K562 (cell line): Measurements from ENCODE around the gene PLA1A. TPM values are rescaled to one million over a fixed set of nuclear protein-coding genes. Genes with fewer than 3 reads are reported as not detected.

Source experiments
- ATAC-seq: fragments of 200-7000 bp; cut with Tn5 transposase; 3 replicates; pipeline ENCODE4 v1.9.1; 2020; ENCODE audit warnings: moderate library complexity
- BruUV-seq: library from RNA; stranded (reverse); fragments of 400-500 nt; replicated peaks from 2 replicates; lab custom pipeline; 2021; lab: Mats Ljungman, UMichigan
- CTCF ChIA-PET: fragments of 300-600 bp; formaldehyde crosslinking; extraction: SDS; loops from one replicate; lab custom pipeline; 2021; ENCODE audit warnings: low intra/inter-chr PET ratio; lab: Yijun Ruan, JAX
- POLR2A ChIA-PET: fragments of 300-600, 350-650 bp; sonication (Branson Sonifier 250); formaldehyde crosslinking; extraction: SDS; loops from one replicate; lab custom pipeline; 2021; ENCODE audit warnings: antibody characterized with exemption, inconsistent platforms; lab: Yijun Ruan, JAX
- DNase-seq, 4 experiments: peaks; one replicate each; pipeline versions ENCODE4 v3.0.0 to v3.0.0-alpha.2; 2011 to 2018; ENCODE audit warnings: low spot score in 3 of 4, mixed read lengths in 3 of 4; ENCODE audit errors: extremely low read depth in 1 of 4
- FAIRE-seq: peaks from 2 replicates; lab custom pipeline; 2011; peaks lifted over from hg19 to GRCh38; lab: Jason Lieb, UNC
- H2AFZ ChIP-seq: 2 replicates; pipeline ENCODE4 v1.6.0; 2011; ENCODE audit warnings: low read depth, low read length, control low read depth, inconsistent platforms
- H3K27ac ChIP-seq: fragments of 200-600 bp; 3 replicates; pipeline ENCODE4 v1.8.0; 2011; ENCODE audit warnings: low read depth, mild to moderate bottlenecking, control low read depth, inconsistent platforms, low read length, moderate library complexity, mixed read lengths; ENCODE audit errors: extremely low read depth
- H3K27me3 ChIP-seq, 2 experiments: fragments of 300-600 bp in 1 of 2; 2 replicates in 1 of 2; 3 replicates in 1 of 2; pipeline versions ENCODE4 v1.6.0 to v1.8.0; 2011; ENCODE audit warnings: inconsistent platforms in 2 of 2, low read length in 2 of 2, mild to moderate bottlenecking in 1 of 2, mixed read lengths in 1 of 2, moderate library complexity in 1 of 2; ENCODE audit not compliant: control insufficient read depth in 2 of 2, insufficient read depth in 2 of 2
- H3K36me3 ChIP-seq: fragments of 300-600 bp; 3 replicates; pipeline ENCODE4 v1.8.0; 2011; ENCODE audit warnings: mild to moderate bottlenecking, low read length, inconsistent platforms; ENCODE audit not compliant: control insufficient read depth, insufficient read depth
- H3K4me1 ChIP-seq, 2 experiments: fragments of 200-600 bp in 1 of 2; replicated peaks in 1 of 2; 2 replicates in 1 of 2; 3 replicates in 1 of 2; pipeline versions ENCODE4 v1.5.1 to v1.8.0; 2011; ENCODE audit warnings: inconsistent platforms in 2 of 2, low read length in 2 of 2, mild to moderate bottlenecking in 1 of 2, mixed read lengths in 1 of 2, moderate library complexity in 1 of 2; ENCODE audit not compliant: control insufficient read depth in 2 of 2, insufficient read depth in 2 of 2
- H3K4me2 ChIP-seq: 2 replicates; pipeline ENCODE4 v1.6.1; 2011; ENCODE audit warnings: low read length, control low read depth, inconsistent platforms, mixed read lengths; ENCODE audit not compliant: insufficient read depth
- H3K4me3 ChIP-seq: fragments of 200-600 bp; sonication (generic), shearing (Covaris generic); 2 replicates; pipeline ENCODE4 v1.5.1; 2016; ENCODE audit warnings: control low read depth, inconsistent platforms
- H3K79me2 ChIP-seq: fragments of 200-600 bp; 3 replicates; pipeline ENCODE4 v1.8.0; 2011; ENCODE audit warnings: low read length, inconsistent platforms; ENCODE audit not compliant: control insufficient read depth, insufficient read depth
- H3K9ac ChIP-seq, 2 experiments: 2 replicates each; pipeline versions ENCODE4 v1.6.0 to v1.6.1; 2011; ENCODE audit warnings: low read depth in 2 of 2, low read length in 2 of 2, control low read depth in 1 of 2, inconsistent platforms in 1 of 2, mild to moderate bottlenecking in 1 of 2, mixed read lengths in 1 of 2; ENCODE audit not compliant: insufficient read depth in 1 of 2
- H3K9me1 ChIP-seq: one replicate; pipeline ENCODE4 v1.6.0; 2011; ENCODE audit warnings: inconsistent platforms, mild to moderate bottlenecking, low read length, moderate library complexity; ENCODE audit not compliant: control insufficient read depth, insufficient read depth
- H3K9me3 ChIP-seq: replicated peaks from 2 replicates; pipeline ENCODE4 v1.5.1; 2011; ENCODE audit warnings: low read depth, low read length, inconsistent platforms; ENCODE audit not compliant: control insufficient read depth, insufficient read depth
- H4K20me1 ChIP-seq: replicated peaks from 2 replicates; pipeline ENCODE4 v1.6.1; 2011; ENCODE audit warnings: low read length, inconsistent platforms, mixed read lengths; ENCODE audit not compliant: control insufficient read depth, insufficient read depth
- FOSL1 ChIP-seq: fragments of 200-800 bp; sonication (Bioruptor generic); conservative IDR thresholded peaks from 2 replicates; pipeline ENCODE4 v1.6.1; 2016; ENCODE audit warnings: missing genetic modification characterization, missing compliant biosample characterization
- ILK ChIP-seq: fragments of 450-650 bp; IDR thresholded peaks from 2 replicates; pipeline ENCODE4 v1.6.1; 2016; ENCODE audit warnings: missing genetic modification characterization, low read depth, mild to moderate bottlenecking, missing compliant biosample characterization, moderate library complexity, borderline replicate concordance
- SMARCE1 ChIP-seq: fragments of 450-650 bp; IDR thresholded peaks from 2 replicates; pipeline ENCODE4 v1.7.1; 2016; ENCODE audit warnings: mild to moderate bottlenecking
- ZC3H4 ChIP-seq: sonication (generic); formaldehyde crosslinking; IDR thresholded peaks from 2 replicates; pipeline ENCODE4 v1.9.0; 2021; ENCODE audit warnings: missing genetic modification reagents, borderline replicate concordance
- ZKSCAN1 ChIP-seq: fragments of 150-350 bp; IDR thresholded peaks from 2 replicates; pipeline ENCODE4 v1.6.1; 2016; ENCODE audit warnings: low read depth, low read length
- ZNF764 ChIP-seq: fragments of 250-450 bp; sonication (Bioruptor Pico); IDR thresholded peaks from 2 replicates; pipeline ENCODE4 v1.4.0; 2020; ENCODE audit warnings: low read depth, mild to moderate bottlenecking, moderate library complexity
- ZNF778 ChIP-seq: fragments of 450-650 bp; formaldehyde crosslinking; IDR thresholded peaks from 2 replicates; pipeline ENCODE4 v1.4.0; 2020; ENCODE audit warnings: mild to moderate bottlenecking, moderate library complexity
- WGBS: fragments of 100-300 bp; shearing (Covaris generic); methylation state at CpG from one replicate; pipeline ENCODE4 v1.1.6; 2016; ENCODE audit warnings: low coverage, mixed read lengths; ENCODE audit not compliant: insufficient coverage; ENCODE audit errors: missing lambda C conversion rate; 5-methylcytosine and 5-hydroxymethylcytosine counted together
- in situ Hi-C: fragments of 300-500 bp; cut with MboI; formaldehyde crosslinking; loops from 4 replicates; pipeline ENCODE4 v1.15.0; 2018; ENCODE audit warnings: inconsistent platforms, mixed read lengths
- intact Hi-C: fragments of 100-400 bp; cut with micrococcal nuclease; formaldehyde crosslinking; loops from 2 replicates; pipeline ENCODE4 v1.14.2; 2022
- polyA plus RNA-seq, 8 experiments: library from polyadenylated mRNA; depleted of rRNA in 4 of 8; stranded (reverse) in 5 of 8; unstranded in 3 of 8; fragments of >200 nt; fragmentation: Nextera tagmentation in 2 of 8; fragmentation: Illumina TruSeq in 1 of 8; extraction: Ambion mirVana in 2 of 8; extraction: Trizol in 1 of 8; gene quantifications; 2 replicates each; pipeline versions ENCODE4 v1.2.1 to v1.2.3, GENCODE V29; 2011 to 2014; ENCODE audit warnings: inconsistent platforms in 1 of 8, missing spikeins in 1 of 8
- total RNA-seq, 7 experiments: library from RNA; depleted of rRNA in 6 of 7; stranded (reverse); fragments of >200 nt in 6 of 7; fragmentation: Illumina TruSeq in 2 of 7; extraction: Trizol in 2 of 7; gene quantifications; 2 replicates each; pipeline versions ENCODE4 v1.2.1 to v1.2.3, GENCODE V29; 2011 to 2021; ENCODE audit warnings: low replicate concordance in 1 of 7

Gene PLA1A
- total and polyA plus RNA-seq, 9 of the 15 experiments (the other 6 are each of a cell fraction or from before 2014, with no cell fraction given) = not detected

DNA sequence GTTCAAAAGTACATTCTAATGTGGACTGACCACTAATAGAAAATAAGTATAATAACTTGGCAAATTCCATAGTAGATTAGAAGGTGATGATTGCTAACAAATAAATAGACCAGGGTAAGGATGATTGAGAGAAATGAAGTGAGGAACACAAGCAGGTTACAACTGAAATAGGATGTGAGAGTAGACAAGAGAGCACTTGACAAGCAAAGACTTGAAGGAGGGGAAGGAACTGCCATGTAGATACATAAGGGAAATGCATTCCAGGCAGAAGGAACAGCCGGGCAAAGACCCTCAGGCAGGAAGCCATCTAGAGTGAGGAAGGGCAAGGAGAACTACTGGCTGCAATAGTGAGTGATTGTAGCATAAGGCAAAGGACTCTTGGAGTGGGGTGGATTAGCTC is 5.0 kb downstream of the PLA1A start:
- no peaks in the 10 kb centered on the region for H3K9me1 ChIP-seq
- WGBS = 29% methylated on average over 1 of the region's 1 CpG

DNA sequence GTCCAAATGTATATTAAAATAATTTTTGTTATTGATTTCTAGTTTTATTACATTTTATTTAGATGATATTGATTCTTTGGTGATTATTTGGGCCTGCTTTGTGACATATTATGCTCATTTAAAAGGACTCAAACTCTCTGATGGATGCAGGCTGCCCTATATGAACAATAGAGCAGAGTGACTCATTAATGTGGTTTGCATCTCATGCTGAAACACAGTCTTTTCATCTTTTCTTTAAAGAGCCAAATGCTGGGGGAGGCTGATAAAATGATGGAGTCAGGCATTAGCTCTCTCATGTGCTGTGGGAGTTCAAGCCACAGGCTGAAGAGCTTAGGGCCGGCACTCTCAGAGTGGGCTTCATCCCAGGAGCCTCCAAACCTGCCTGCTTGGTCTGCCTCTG is 7.2 kb downstream of the PLA1A start:
- in situ Hi-C loops (no loop called here), intact Hi-C loops (no loop called here)
- Histone ChIP-seq H2AFZ (no peak overlapping the region), H3K9ac (no peak overlapping the region), H3K4me2 (no peak overlapping the region), H3K4me1 (peaks cover 0 to 4% of the 10 kb centered on the region in 2 experiments; a peak in 2 of 5 replicates), H3K9me3 (no peaks in the 10 kb centered on the region), H3K27ac (no peak overlapping the region), H3K4me3 (no peak overlapping the region), H3K27me3 (peaks cover 0 to 10% of the 10 kb centered on the region in 2 experiments; a peak in 2 of 5 replicates), H3K9me1 (no peaks in the 10 kb centered on the region), H4K20me1 (no peaks in the 10 kb centered on the region), H3K36me3 (no peaks in the 10 kb centered on the region), H3K79me2 (no peaks in the 10 kb centered on the region)
- FAIRE-seq (no peak), ATAC-seq (no peak), DNase-seq (no peak)
- POLR2A ChIA-PET = no interaction called here
- TF ChIP-seq FOSL1 (tag) = peak; percentile 62
- TF ChIP-seq ILK = no peak
- WGBS = 0% methylated on average over 1 of the region's 1 CpG
- CTCF ChIA-PET = no interaction called here
- BruUV-seq = no TSS peak

More for the DNA sequence above, 5.0 kb downstream of the PLA1A start:
- FAIRE-seq (no peak), DNase-seq (no peak), ATAC-seq (no peak)
- Histone ChIP-seq H4K20me1 (no peaks in the 10 kb centered on the region), H2AFZ (no peak overlapping the region), H3K4me2 (no peak overlapping the region), H3K4me1 (peaks cover 0 to 4% of the 10 kb centered on the region in 2 experiments; a peak in 2 of 5 replicates), H3K27me3 (peaks cover 0 to 4% of the 10 kb centered on the region in 2 experiments; a peak in 1 of 5 replicates), H3K36me3 (no peaks in the 10 kb centered on the region), H3K9ac (no peak overlapping the region), H3K9me3 (no peaks in the 10 kb centered on the region), H3K79me2 (no peaks in the 10 kb centered on the region), H3K27ac (no peak overlapping the region), H3K4me3 (no peak overlapping the region)
- ChIA-PET POLR2A (interaction anchor here (1.0 kb wide), 1 partner anchor 10 kb away, joined by 3 read pairs; no protein-coding TSS in a partner anchor), CTCF (no interaction called here)
- BruUV-seq = no TSS peak
- no peak for TF ChIP-seq ZC3H4 (CRISPR knock-in tag)
- no peak for TF ChIP-seq ZKSCAN1
- no peak for TF ChIP-seq ZNF764
- no peak for TF ChIP-seq ZNF778 (CRISPR knock-in tag)
- TF ChIP-seq SMARCE1 = no peak
- in situ Hi-C loops = no loop called here
- intact Hi-C loops = no loop called here
